Hepatocyte (in vitro differentiated cells): ENCODE data around the gene ANAPC5. TPM values are rescaled to one million over a fixed set of nuclear protein-coding genes. Genes with fewer than 3 reads are reported as not detected.

Source experiments
- DNase-seq: peaks from one replicate; pipeline ENCODE4 v3.0.0-alpha.2; 2016; ENCODE audit warnings: low spot score
- H2AFZ ChIP-seq: fragments of 200-600 bp; sonication (generic); 2 replicates; pipeline ENCODE4 v1.6.0; 2016; ENCODE audit warnings: antibody characterized with exemption, mild to moderate bottlenecking
- H3K27ac ChIP-seq: fragments of 200-600 bp; sonication (generic); 2 replicates; pipeline ENCODE4 v1.5.1; 2016; ENCODE audit warnings: mild to moderate bottlenecking
- H3K27me3 ChIP-seq: fragments of 200-600 bp; sonication (generic); 2 replicates; pipeline ENCODE4 v1.6.1; 2016
- H3K36me3 ChIP-seq: fragments of 200-600 bp; sonication (generic); replicated peaks from 2 replicates; pipeline ENCODE4 v1.5.1; 2016; ENCODE audit warnings: low read depth; ENCODE audit not compliant: insufficient read depth
- H3K4me1 ChIP-seq: fragments of 200-600 bp; sonication (generic); 2 replicates; pipeline ENCODE4 v1.5.1; 2016; ENCODE audit warnings: mild to moderate bottlenecking, moderate library complexity; ENCODE audit not compliant: insufficient read depth
- H3K4me2 ChIP-seq: fragments of 200-600 bp; sonication (generic); 2 replicates; pipeline ENCODE4 v1.6.0; 2016
- H3K4me3 ChIP-seq: fragments of 200-600 bp; sonication (generic); 2 replicates; pipeline ENCODE4 v1.5.1; 2016; ENCODE audit warnings: mild to moderate bottlenecking
- H3K79me2 ChIP-seq: fragments of 200-600 bp; sonication (generic); 2 replicates; pipeline ENCODE4 v1.6.0; 2017; ENCODE audit warnings: mild to moderate bottlenecking
- H3K9me2 ChIP-seq: fragments of 200-600 bp; sonication (generic); replicated peaks from 2 replicates; pipeline ENCODE4 v1.6.0; 2017; ENCODE audit warnings: mild to moderate bottlenecking; ENCODE audit not compliant: insufficient read depth
- H3K9me3 ChIP-seq: fragments of 200-600 bp; sonication (generic); 2 replicates; pipeline ENCODE4 v1.5.1; 2016; ENCODE audit warnings: low read depth, mild to moderate bottlenecking
- H4K20me1 ChIP-seq: fragments of 200-600 bp; sonication (generic); 2 replicates; pipeline ENCODE4 v1.6.0; 2016; ENCODE audit warnings: mild to moderate bottlenecking; ENCODE audit not compliant: insufficient read depth, poor library complexity, severe bottlenecking
- CTCF ChIP-seq: fragments of 200-600 bp; sonication (generic); IDR thresholded peaks from 2 replicates; pipeline ENCODE4 v1.5.1; 2016; ENCODE audit warnings: antibody characterized with exemption, mild to moderate bottlenecking; ENCODE audit not compliant: poor library complexity
- EZH2 ChIP-seq: fragments of 200-600 bp; sonication (generic); IDR thresholded peaks from 2 replicates; pipeline ENCODE4 v1.6.1; 2016; ENCODE audit warnings: antibody characterized with exemption, mild to moderate bottlenecking, borderline replicate concordance
- EZH2phosphoT487 ChIP-seq: fragments of 200-600 bp; sonication (generic); IDR thresholded peaks from one replicate; pipeline ENCODE4 v1.6.1; 2018; ENCODE audit warnings: antibody characterized with exemption, mild to moderate bottlenecking, low read depth, moderate library complexity; ENCODE audit not compliant: unreplicated experiment, severe bottlenecking
- WGBS: methylation state at CpG from one replicate; pipeline ENCODE4 v1.1.6; 2016; ENCODE audit warnings: low lambda C conversion rate; ENCODE audit errors: missing lambda C conversion rate; 5-methylcytosine and 5-hydroxymethylcytosine counted together
- polyA plus RNA-seq: library from polyadenylated mRNA; unstranded; fragments of >200 nt; fragmentation: Nextera tagmentation; extraction: Ambion mirVana; gene quantifications from 2 replicates; pipeline ENCODE4 v1.2.1, GENCODE V29; 2016
- total RNA-seq: library from RNA; depleted of rRNA; stranded (reverse); fragments of >200 nt; gene quantifications from 2 replicates; pipeline ENCODE4 v1.2.3, GENCODE V29; 2014

The ANAPC5 gene
- total and polyA plus RNA-seq, 2 experiments from 2014 or later: 102 to 108 TPM

- Histone ChIP-seq H3K4me1 (no peaks in the 10 kb centered on the region), H4K20me1 (no peaks in the 10 kb centered on the region), H3K79me2 (no peaks in the 10 kb centered on the region), H3K9me3 (no peaks in the 10 kb centered on the region), H3K9me2 (no peaks in the 10 kb centered on the region), H3K36me3 (no peaks in the 10 kb centered on the region), H3K4me2 (no peak overlapping the region), H3K27ac (no peak overlapping the region), H2AFZ (no peak overlapping the region), H3K4me3 (no peak overlapping the region), H3K27me3 (no peaks in the 10 kb centered on the region)
- DNase-seq: no peak
- TF ChIP-seq EZH2: no peak
- no peak for TF ChIP-seq CTCF
- no peak for TF ChIP-seq EZH2phosphoT487
- WGBS: 86% methylated on average over 4 of the region's 4 CpGs
These were observed 47.9 kb downstream of the ANAPC5 start for GRCh38 chr12:121304306-121304705.

- H2AFZ ChIP-seq: no peak overlapping the region
- WGBS: 84% methylated on average over 4 of the region's 4 CpGs
These were observed 50.3 kb downstream of the ANAPC5 start for GRCh38 chr12:121301876-121302275.

GRCh38 chr12:121300083-121300819, 52.0 kb downstream of the ANAPC5 start:
- no peaks in the 10 kb centered on the region for H3K27me3 ChIP-seq
- peaks cover 10% of the 10 kb centered on the region for H3K79me2 ChIP-seq
- TF ChIP-seq EZH2 (no peak), CTCF (no peak), EZH2phosphoT487 (no peak)
- no peak overlapping the region for H3K4me3 ChIP-seq
- no peaks in the 10 kb centered on the region for H3K9me2 ChIP-seq
- 65% methylated on average over 4 of the region's 4 CpGs for WGBS
- no peak overlapping the region for H2AFZ ChIP-seq
- no peaks in the 10 kb centered on the region for H3K36me3 ChIP-seq
- peak overlapping the region; percentile 21 for H3K4me2 ChIP-seq
- peaks cover 14% of the 10 kb centered on the region for H3K4me1 ChIP-seq
- H3K27ac ChIP-seq: peak overlapping the region; percentile 41
- peak; percentile 25 for DNase-seq
- no peaks in the 10 kb centered on the region for H3K9me3 ChIP-seq
- peaks cover 7% of the 10 kb centered on the region for H4K20me1 ChIP-seq

More at GRCh38 chr12:121301876-121302275, 50.3 kb downstream of the ANAPC5 start:
- no peaks in the 10 kb centered on the region for H3K9me3 ChIP-seq
- H3K4me1 ChIP-seq: peaks cover 10% of the 10 kb centered on the region
- H3K4me2 ChIP-seq: no peak overlapping the region
- no peak for TF ChIP-seq CTCF
- TF ChIP-seq EZH2phosphoT487: no peak
- no peak for TF ChIP-seq EZH2
- no peaks in the 10 kb centered on the region for H3K79me2 ChIP-seq
- no peaks in the 10 kb centered on the region for H3K36me3 ChIP-seq
- H3K27ac ChIP-seq: no peak overlapping the region
- no peak overlapping the region for H3K4me3 ChIP-seq
- H3K27me3 ChIP-seq: no peaks in the 10 kb centered on the region
- DNase-seq: no peak
- no peaks in the 10 kb centered on the region for H3K9me2 ChIP-seq
- no peaks in the 10 kb centered on the region for H4K20me1 ChIP-seq
